ENCODE data around the gene TMEM213.

DNA sequence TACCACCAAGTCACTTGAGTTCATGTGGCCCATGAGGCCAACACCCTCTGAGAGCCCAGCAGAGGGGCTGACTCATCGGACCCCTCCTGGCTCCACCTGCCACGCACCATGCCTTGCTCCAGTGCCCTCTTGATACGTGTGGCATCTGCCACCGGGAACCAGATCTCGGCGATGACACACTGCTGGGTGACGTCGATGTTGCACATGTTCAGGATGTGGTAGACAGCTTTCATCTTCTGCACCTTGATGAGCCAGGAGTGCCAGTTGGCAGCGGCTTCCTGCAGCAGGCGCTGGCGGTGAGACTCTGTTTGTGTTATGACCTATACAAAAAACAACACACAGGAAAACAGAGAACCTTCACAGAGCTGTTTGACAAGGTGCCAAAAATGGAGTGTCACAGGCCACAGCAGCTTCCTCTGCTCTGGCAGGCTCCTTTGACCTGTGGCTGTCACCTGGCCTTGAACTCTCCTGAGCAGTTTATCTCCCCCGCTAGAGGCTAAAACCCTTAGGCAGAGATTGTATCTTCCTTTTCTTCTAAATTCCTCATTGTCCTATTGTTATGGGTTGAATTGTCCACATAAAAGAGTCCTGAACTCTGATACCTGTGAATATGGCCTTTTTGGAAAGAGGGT is 45.2 kb upstream of the TMEM213 start:
- TF ChIP-seq CTCF (IDR thresholded peaks at IDR 0.05; ENCODE audit: borderline replicate concordance, extremely low read depth, low read length, poor library complexity, severe bottlenecking) (peak; percentile 51), EZH2 (IDR thresholded peaks at IDR 0.05; ENCODE audit: borderline replicate concordance, low read depth, low read length, severe bottlenecking) (no peak)

Measured in DND-41 (cell line).